HT1080 (cell line): ENCODE results near the gene ACOX3. TPM values are rescaled to one million over a fixed set of nuclear protein-coding genes. Genes with fewer than 3 reads are reported as not detected.

Experiments
- DNase-seq: peaks from one replicate; pipeline ENCODE4 v3.0.0-alpha.2; 2015; ENCODE audit warnings: low read depth
- total RNA-seq: library from RNA; depleted of rRNA; stranded (reverse); fragments of >200 nt; shearing (Covaris generic); gene quantifications from 2 replicates; pipeline ENCODE4 v1.2.3, GENCODE V29; 2014

Gene ACOX3
- total RNA-seq, 1 experiment from 2014 or later = 16.6 TPM

GRCh38 chr4:8376361-8377102 lies 64.0 kb downstream of the ACOX3 start:
- DNase-seq = no peak

GRCh38 chr4:8374851-8375649 lies 65.5 kb downstream of the ACOX3 start:
- no peak for DNase-seq

- DNase-seq = no peak
Measured at GRCh38 chr4:8373973-8374545, 66.5 kb downstream of the ACOX3 start.

GRCh38 chr4:8373270-8373972 lies 67.1 kb downstream of the ACOX3 start:
- no peak for DNase-seq

GRCh38 chr4:8372506-8372905 lies 68.0 kb downstream of the ACOX3 start:
- no peak for DNase-seq

GRCh38 chr4:8371596-8371995 lies 68.9 kb downstream of the ACOX3 start:
- no peak for DNase-seq

GRCh38 chr4:8370835-8371595 lies 69.5 kb downstream of the ACOX3 start:
- no peak for DNase-seq

- DNase-seq = no peak
Measured at GRCh38 chr4:8370106-8370787, 70.3 kb downstream of the ACOX3 start.

GRCh38 chr4:8369426-8370105 lies 71.0 kb downstream of the ACOX3 start:
- no peak for DNase-seq

GRCh38 chr4:8368998-8369397 lies 71.5 kb downstream of the ACOX3 start:
- DNase-seq = no peak

- DNase-seq = no peak
Measured at GRCh38 chr4:8368061-8368481, 72.5 kb downstream of the ACOX3 start.

- DNase-seq = no peak
Measured at GRCh38 chr4:8366601-8367000, 73.9 kb downstream of the ACOX3 start.

- no peak for DNase-seq
Measured at GRCh38 chr4:8365951-8366350, 74.6 kb downstream of the ACOX3 start.

- no peak for DNase-seq
Measured at GRCh38 chr4:8365353-8365752, 75.2 kb downstream of the ACOX3 start.

- DNase-seq = no peak
Measured at GRCh38 chr4:8364848-8365350, 75.6 kb downstream of the ACOX3 start.

GRCh38 chr4:8364141-8364540 lies 76.4 kb downstream of the ACOX3 start:
- DNase-seq = no peak

GRCh38 chr4:8362483-8362882 lies 78.0 kb downstream of the ACOX3 start:
- peak; percentile 32 for DNase-seq

- DNase-seq = no peak
Measured at GRCh38 chr4:8359193-8359592, 81.3 kb downstream of the ACOX3 start.

- no peak for DNase-seq
Measured at GRCh38 chr4:8356856-8357255, 83.7 kb downstream of the ACOX3 start.
